Activated B cell treated with CpG ODN at 0.5 μM for 24 hours (primary cell): ENCODE measurements around the gene MALRD1. TPM values are rescaled to one million over a fixed set of nuclear protein-coding genes. Genes with fewer than 3 reads are reported as not detected.

Experiments used
- ATAC-seq: fragments of 200-7000 bp; cut with Tn5 transposase; one replicate; pipeline ENCODE4 v1.10.0; 2021; ENCODE audit warnings: low read depth, mild to moderate bottlenecking, moderate library complexity
- CTCF ChIA-PET: fragments of 350-600 bp; sonication (Branson Sonifier 250); formaldehyde crosslinking; loops from one replicate; lab custom pipeline; 2021; ENCODE audit warnings: antibody characterized with exemption; lab: Charles Lee
- POLR2A ChIA-PET: fragments of 350-600 bp; sonication (Branson Sonifier 250); formaldehyde crosslinking; loops from one replicate; lab custom pipeline; 2021; ENCODE audit warnings: antibody characterized with exemption; lab: Charles Lee
- DNase-seq: peaks from one replicate; pipeline ENCODE4 v3.0.0; 2022
- H3K27ac Mint-ChIP-seq: one replicate; pipeline ENCODE4 v1.8.0; 2020; ENCODE audit warnings: mixed read lengths
- H3K27me3 Mint-ChIP-seq: one replicate; pipeline ENCODE4 v1.8.0; 2021; ENCODE audit warnings: mixed read lengths
- H3K36me3 Mint-ChIP-seq: one replicate; pipeline ENCODE4 v1.8.0; 2021; ENCODE audit warnings: low read depth, mixed read lengths
- H3K4me1 Mint-ChIP-seq: one replicate; pipeline ENCODE4 v1.8.0; 2021; ENCODE audit warnings: mixed read lengths
- H3K4me3 Mint-ChIP-seq: one replicate; pipeline ENCODE4 v1.8.0; 2020; ENCODE audit warnings: mild to moderate bottlenecking, mixed read lengths
- H3K9me3 Mint-ChIP-seq: one replicate; pipeline ENCODE4 v1.8.0; 2020; ENCODE audit warnings: mixed read lengths
- CTCF ChIP-seq: fragments of 200-600 bp; IDR thresholded peaks from one replicate; pipeline ENCODE4 v1.8.0; 2022; ENCODE audit warnings: antibody characterized with exemption, mild to moderate bottlenecking
- intact Hi-C: fragments of 100-400 bp; cut with micrococcal nuclease; formaldehyde crosslinking; loops from one replicate; pipeline ENCODE4 v1.15.1; 2024
- total RNA-seq: library from RNA; stranded (reverse); gene quantifications from 2 replicates; pipeline ENCODE4 v1.2.3, GENCODE V29; 2022

MALRD1 gene
- total RNA-seq, 1 donor from 2014 or later, result not detected

GRCh38 chr10:19461588-19461987 is 413.0 kb downstream of the MALRD1 start:
- POLR2A ChIA-PET, result no interaction called here
- no peaks in the 10 kb centered on the region for H3K36me3 Mint-ChIP-seq
- CTCF ChIA-PET, result no interaction called here
- no peak overlapping the region for H3K4me3 Mint-ChIP-seq
- H3K9me3 Mint-ChIP-seq, result peaks cover 14% of the 10 kb centered on the region
- intact Hi-C loops, result no loop called here
- ATAC-seq (no peak), DNase-seq (no peak)
- no peaks in the 10 kb centered on the region for H3K4me1 Mint-ChIP-seq
- TF ChIP-seq CTCF, result no peak
- H3K27ac Mint-ChIP-seq, result no peak overlapping the region
- H3K27me3 Mint-ChIP-seq, result no peaks in the 10 kb centered on the region

GRCh38 chr10:19466709-19467108 is 418.1 kb downstream of the MALRD1 start:
- Mint-ChIP-seq H3K36me3 (no peaks in the 10 kb centered on the region), H3K27ac (no peak overlapping the region), H3K9me3 (peaks cover 18% of the 10 kb centered on the region), H3K4me1 (no peaks in the 10 kb centered on the region), H3K4me3 (no peak overlapping the region), H3K27me3 (no peaks in the 10 kb centered on the region)
- DNase-seq, result no peak
- no peak for ATAC-seq
- ChIA-PET CTCF (no interaction called here), POLR2A (no interaction called here)
- intact Hi-C loops, result no loop called here
- TF ChIP-seq CTCF, result no peak

GRCh38 chr10:19468413-19468812 is 419.8 kb downstream of the MALRD1 start:
- no peaks in the 10 kb centered on the region for H3K27me3 Mint-ChIP-seq
- H3K4me1 Mint-ChIP-seq, result no peaks in the 10 kb centered on the region
- TF ChIP-seq CTCF, result no peak
- no peak overlapping the region for H3K4me3 Mint-ChIP-seq
- CTCF ChIA-PET, result no interaction called here
- H3K36me3 Mint-ChIP-seq, result no peaks in the 10 kb centered on the region
- intact Hi-C loops, result no loop called here
- ATAC-seq (no peak), DNase-seq (no peak)
- peaks cover 17% of the 10 kb centered on the region for H3K9me3 Mint-ChIP-seq
- POLR2A ChIA-PET, result no interaction called here
- H3K27ac Mint-ChIP-seq, result no peak overlapping the region

- no peaks in the 10 kb centered on the region for H3K36me3 Mint-ChIP-seq
- POLR2A ChIA-PET, result no interaction called here
- TF ChIP-seq CTCF, result no peak
- no peak overlapping the region for H3K27ac Mint-ChIP-seq
- H3K4me1 Mint-ChIP-seq, result no peaks in the 10 kb centered on the region
- no peaks in the 10 kb centered on the region for H3K27me3 Mint-ChIP-seq
- intact Hi-C loops, result no loop called here
- DNase-seq (no peak), ATAC-seq (no peak)
- CTCF ChIA-PET, result no interaction called here
- peaks cover 15% of the 10 kb centered on the region for H3K9me3 Mint-ChIP-seq
- H3K4me3 Mint-ChIP-seq, result no peak overlapping the region
Measured at GRCh38 chr10:19469521-19469920, 420.9 kb downstream of the MALRD1 start.

- intact Hi-C loops, result no loop called here
- TF ChIP-seq CTCF, result no peak
- no peaks in the 10 kb centered on the region for H3K4me1 Mint-ChIP-seq
- H3K27ac Mint-ChIP-seq, result no peak overlapping the region
- no peak for DNase-seq
- H3K36me3 Mint-ChIP-seq, result no peaks in the 10 kb centered on the region
- H3K27me3 Mint-ChIP-seq, result no peaks in the 10 kb centered on the region
- peaks cover 11% of the 10 kb centered on the region for H3K9me3 Mint-ChIP-seq
- H3K4me3 Mint-ChIP-seq, result no peak overlapping the region
- ATAC-seq, result no peak
- POLR2A ChIA-PET, result no interaction called here
- CTCF ChIA-PET, result no interaction called here
Measured at GRCh38 chr10:19479854-19480253, 431.3 kb downstream of the MALRD1 start.
